ENCODE data around the gene ATP1A3. TPM values are rescaled to one million over a fixed set of nuclear protein-coding genes. Genes with fewer than 3 reads are reported as not detected.
"Not testable (repeated sequence)": the region's sequence is repeated elsewhere in the genome, so short reads cannot be mapped to it uniquely, and the experiment has no call there.

ATP1A3 gene
- total RNA-seq (4.5 and 6.1 TPM in 2 replicates), polyA plus RNA-seq (8.1 and 9.9 TPM in 2 replicates)

DNA sequence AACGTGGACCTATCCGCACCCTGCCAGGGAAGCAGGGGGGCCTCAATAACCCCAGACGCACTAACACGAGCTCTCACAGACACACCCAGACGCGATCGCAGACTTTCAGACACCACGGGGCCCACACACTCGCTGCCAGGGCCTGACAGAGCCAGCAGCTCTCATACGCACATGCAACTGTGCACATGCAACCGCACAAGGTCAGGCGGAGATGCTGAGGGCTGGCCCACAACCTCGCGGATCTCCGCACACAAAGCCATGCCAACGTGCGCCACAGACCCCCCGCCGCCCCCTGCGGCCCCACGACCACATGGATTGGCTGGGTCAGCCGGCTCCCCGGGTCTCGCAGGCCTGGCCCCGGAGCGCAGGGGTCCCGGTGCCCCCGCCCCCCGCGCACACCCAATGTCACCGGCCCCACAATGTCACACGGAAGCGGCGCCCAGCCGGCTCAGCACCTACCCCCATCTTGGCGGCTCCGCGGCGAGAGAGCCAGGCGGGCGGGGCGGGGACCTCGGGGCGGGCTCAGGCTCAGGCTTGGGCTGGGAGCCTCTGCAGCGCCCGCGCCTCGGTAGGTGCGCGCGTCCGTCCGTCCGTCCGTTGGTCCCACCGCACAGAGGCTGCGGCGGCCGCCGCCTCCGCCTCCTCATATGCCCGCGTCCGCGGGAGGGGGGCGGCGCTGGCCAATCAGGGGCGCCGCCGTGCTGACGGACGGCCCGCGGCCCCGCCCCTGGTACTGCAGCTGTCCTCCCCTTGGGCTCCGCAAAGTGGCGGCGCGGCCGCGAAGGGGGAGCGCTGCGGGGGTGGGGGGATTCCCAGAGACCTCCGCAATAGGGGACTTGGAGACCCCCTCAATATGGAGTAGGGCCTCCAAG, at the start of gene ATP1A3:
Gene ATP1A3 (minus strand): TSS at position 619 of the 872 bp plus-strand sequence. CDS start 154 bp downstream, at position 465.
- peaks cover 6% of the 10 kb centered on the region for H3K4me1 ChIP-seq (ENCODE audit: low read depth)
- peaks cover 64% of the 10 kb centered on the region for H3K27me3 ChIP-seq
- TF ChIP-seq CTCF (IDR thresholded peaks at IDR 0.05; ENCODE audit: low read depth, low read length): no peak
- H3K27ac ChIP-seq: no peak within 1 kb of the TSS
- H3K36me3 ChIP-seq: no peaks in the 10 kb centered on the region
- no peaks in the 10 kb centered on the region for H3K9me3 ChIP-seq (ENCODE audit: low read depth)
- DNase-seq (ENCODE audit: low read depth in 1 of 2, low spot score in 1 of 2): peak; percentile 60 to 75
- peak within 1 kb of the TSS; percentile 41 for H3K4me3 ChIP-seq

DNA sequence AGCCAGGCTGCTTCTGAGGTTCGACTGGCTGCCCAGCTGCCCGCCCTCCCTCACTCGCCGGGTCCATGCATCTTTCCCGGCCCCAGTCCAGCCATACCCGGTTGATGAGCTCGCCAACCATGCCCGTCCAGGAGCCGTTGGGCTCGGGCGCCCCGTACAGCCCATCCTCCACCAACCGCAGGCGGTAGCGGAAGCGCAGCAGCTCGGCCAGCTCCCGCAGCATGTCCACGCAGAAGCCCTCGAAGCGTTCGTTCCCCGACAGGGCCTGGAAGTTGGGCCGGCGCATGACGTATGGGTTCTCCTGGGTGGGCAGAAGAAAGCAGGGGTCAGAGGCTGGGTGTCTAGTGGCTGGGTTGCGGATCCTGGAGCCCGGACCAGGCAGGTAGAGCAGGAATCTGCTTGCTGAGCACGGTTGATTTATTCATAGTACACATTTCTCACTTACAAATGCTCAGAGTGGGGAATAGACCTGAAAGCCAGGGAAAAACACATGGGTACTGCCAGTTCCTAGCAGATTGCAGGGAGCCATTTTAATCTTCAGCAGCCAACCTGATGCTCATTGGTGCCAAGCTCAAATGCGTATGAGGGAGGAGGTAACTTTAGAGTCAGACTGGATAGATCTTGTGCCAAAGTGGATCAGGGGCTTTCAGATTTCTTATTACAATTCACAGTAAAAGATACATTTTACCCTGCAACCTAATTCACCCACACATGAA, 48.6 kb upstream of the ATP1A3 start:
- Histone ChIP-seq H3K4me1 (ENCODE audit: low read depth) (no peaks in the 10 kb centered on the region), H3K27ac (no peak overlapping the region), H3K9me3 (ENCODE audit: low read depth) (no peaks in the 10 kb centered on the region), H3K4me3 (no peak overlapping the region), H3K36me3 (no peaks in the 10 kb centered on the region), H3K27me3 (no peaks in the 10 kb centered on the region)
- no peak for DNase-seq (ENCODE audit: low read depth in 1 of 2, low spot score in 1 of 2)
- no peak for TF ChIP-seq CTCF (IDR thresholded peaks at IDR 0.05; ENCODE audit: low read depth, low read length)

DNA sequence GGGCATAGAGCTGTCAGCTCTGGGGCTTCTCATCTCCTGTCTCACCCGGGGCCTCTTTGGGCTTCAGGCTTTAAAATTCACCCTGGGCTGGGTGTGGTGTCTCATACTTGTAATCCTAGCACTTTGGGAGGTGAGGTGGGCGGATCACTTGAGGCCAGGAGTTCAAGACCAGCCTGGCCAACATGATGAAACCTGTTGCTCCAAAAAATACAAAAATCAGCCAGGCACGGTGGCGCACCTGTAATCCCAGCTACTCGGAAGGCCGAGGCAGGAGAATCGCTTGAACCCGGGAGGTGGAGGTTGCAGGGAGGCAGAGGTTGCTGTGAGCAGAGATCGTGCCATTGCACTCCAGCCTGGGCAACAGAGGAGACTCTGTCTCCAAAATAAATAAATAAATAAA, 46.5 kb upstream of the ATP1A3 start:
- H3K27me3 ChIP-seq; DNase-seq (ENCODE audit: low read depth in 1 of 2, low spot score in 1 of 2); H3K36me3 ChIP-seq: not testable (repeated sequence)

GRCh38 chr19:42040031-42040430, 46.0 kb upstream of the ATP1A3 start:
- no peaks in the 10 kb centered on the region for H3K4me1 ChIP-seq (ENCODE audit: low read depth)
- H3K4me3 ChIP-seq: no peak overlapping the region
- no peaks in the 10 kb centered on the region for H3K36me3 ChIP-seq
- TF ChIP-seq CTCF (IDR thresholded peaks at IDR 0.05; ENCODE audit: low read depth, low read length): no peak
- H3K27me3 ChIP-seq: no peaks in the 10 kb centered on the region
- no peak for DNase-seq (ENCODE audit: low read depth in 1 of 2, low spot score in 1 of 2)
- H3K9me3 ChIP-seq (ENCODE audit: low read depth): no peaks in the 10 kb centered on the region
- H3K27ac ChIP-seq: no peak overlapping the region

More for the DNA sequence above, 46.5 kb upstream of the ATP1A3 start:
- not testable (repeated sequence) for H3K9me3 ChIP-seq (ENCODE audit: low read depth); H3K27ac ChIP-seq; H3K4me1 ChIP-seq (ENCODE audit: low read depth); H3K4me3 ChIP-seq

- H3K9me3 ChIP-seq (ENCODE audit: low read depth): no peaks in the 10 kb centered on the region
- no peaks in the 10 kb centered on the region for H3K27me3 ChIP-seq
- DNase-seq (ENCODE audit: low read depth in 1 of 2, low spot score in 1 of 2): no peak
- no peak for TF ChIP-seq CTCF (IDR thresholded peaks at IDR 0.05; ENCODE audit: low read depth, low read length)
- no peak overlapping the region for H3K4me3 ChIP-seq
- H3K36me3 ChIP-seq: no peaks in the 10 kb centered on the region
- no peak overlapping the region for H3K27ac ChIP-seq
- no peaks in the 10 kb centered on the region for H3K4me1 ChIP-seq (ENCODE audit: low read depth)
These were observed 44.6 kb upstream of the ATP1A3 start for GRCh38 chr19:42038666-42039065.

- no peaks in the 10 kb centered on the region for H3K9me3 ChIP-seq (ENCODE audit: low read depth)
- no peaks in the 10 kb centered on the region for H3K36me3 ChIP-seq
- TF ChIP-seq CTCF (IDR thresholded peaks at IDR 0.05; ENCODE audit: low read depth, low read length): no peak
- no peaks in the 10 kb centered on the region for H3K4me1 ChIP-seq (ENCODE audit: low read depth)
- H3K27ac ChIP-seq: no peak overlapping the region
- H3K4me3 ChIP-seq: no peak overlapping the region
- H3K27me3 ChIP-seq: no peaks in the 10 kb centered on the region
- no peak for DNase-seq (ENCODE audit: low read depth in 1 of 2, low spot score in 1 of 2)
These were observed 43.6 kb upstream of the ATP1A3 start for GRCh38 chr19:42037649-42038048.

Data from cardiac muscle cell (in vitro differentiated cells and primary cell).